ENCODE measurements around the gene NSMCE3.
"Not testable (repeated sequence)": the region's sequence is repeated elsewhere in the genome, so short reads cannot be mapped to it uniquely, and the experiment has no call there.

Gene NSMCE3

GRCh38 chr15:29268706-29269484 is 727 bp downstream of the NSMCE3 start:
- DNase-seq, result peak in 1 of 2 experiments; percentile 9

- no peak for DNase-seq
Observed at GRCh38 chr15:29266052-29266582, 3.5 kb downstream of the NSMCE3 start.

DNA sequence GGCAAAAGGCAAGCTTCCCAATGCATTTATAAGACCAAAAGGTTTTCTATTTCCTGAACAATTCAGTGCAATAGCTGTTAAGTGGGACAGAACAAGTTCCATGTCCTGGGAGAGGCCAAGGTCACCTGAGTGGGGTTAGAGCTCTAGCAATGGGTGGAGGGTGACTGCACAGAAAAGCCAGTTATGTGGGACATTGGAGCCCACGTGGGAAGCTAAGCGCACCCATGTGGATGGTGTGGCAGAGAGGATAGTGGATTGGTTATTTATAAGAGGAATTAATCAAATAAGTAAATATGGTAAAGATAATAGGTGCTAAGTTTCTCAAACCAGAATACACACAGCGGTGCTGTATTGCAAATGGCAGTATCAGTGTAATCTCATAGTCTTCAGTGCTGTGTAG is 6.3 kb downstream of the NSMCE3 start:
- no peak for DNase-seq

DNA sequence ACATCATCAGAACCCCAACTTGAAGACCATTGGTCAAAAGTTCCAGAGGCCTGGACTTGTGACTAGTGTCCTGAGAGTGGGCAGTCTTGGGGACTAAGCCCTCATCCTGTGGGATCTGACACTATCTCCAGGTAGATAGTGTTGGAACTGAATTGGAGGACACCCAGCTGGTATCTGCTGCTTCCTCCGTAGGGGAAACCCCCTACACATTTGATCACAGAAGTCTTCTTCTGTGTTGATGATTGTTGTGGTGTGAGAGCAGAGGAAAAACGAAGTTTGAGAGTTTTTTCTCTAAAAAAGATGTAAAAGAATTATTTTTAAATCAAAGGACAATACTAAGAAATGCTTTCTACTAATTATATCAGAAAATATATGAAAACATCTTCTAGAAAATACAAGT is 6.9 kb downstream of the NSMCE3 start:
- DNase-seq, result no peak

DNA sequence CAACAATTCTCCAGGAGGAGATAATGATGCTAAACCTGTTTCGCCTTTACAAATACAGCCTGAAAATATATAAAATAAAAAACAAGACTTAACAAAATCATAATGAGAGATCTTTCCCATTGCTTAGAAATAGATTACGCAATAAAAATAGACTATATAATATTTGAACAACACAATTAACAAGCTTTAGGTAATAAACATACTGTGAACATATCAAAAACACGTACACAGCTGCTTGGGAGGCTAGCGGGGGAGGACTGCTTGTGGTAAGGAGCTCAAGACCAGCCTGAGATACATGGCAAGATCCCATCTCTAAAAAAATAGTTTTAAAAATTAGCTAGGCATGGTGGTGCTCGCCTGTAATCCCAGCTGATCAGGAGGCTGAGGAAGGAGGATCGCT is 8.7 kb downstream of the NSMCE3 start:
- no peak for DNase-seq

- no peak for DNase-seq
Observed at GRCh38 chr15:29259233-29259632, 10.4 kb downstream of the NSMCE3 start.

DNA sequence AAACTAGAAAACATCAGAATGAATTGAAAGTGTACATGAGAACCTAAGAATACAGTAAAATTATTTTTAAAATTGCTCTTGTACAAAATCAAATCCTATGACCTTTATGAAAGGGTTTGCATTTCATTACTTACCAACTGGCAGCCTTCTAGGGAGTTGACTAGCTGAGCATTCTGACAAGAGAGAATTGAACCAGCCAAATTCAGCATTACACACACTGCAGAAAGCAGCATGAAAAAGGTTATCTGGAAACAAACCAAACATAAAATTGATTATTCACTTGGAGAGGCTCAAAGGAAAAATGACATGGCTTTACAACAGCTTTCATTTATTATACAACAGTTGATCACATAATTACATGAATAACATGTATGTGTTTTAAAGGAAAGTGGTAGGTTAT is 17.4 kb downstream of the NSMCE3 start:
- no peak for DNase-seq

DNA sequence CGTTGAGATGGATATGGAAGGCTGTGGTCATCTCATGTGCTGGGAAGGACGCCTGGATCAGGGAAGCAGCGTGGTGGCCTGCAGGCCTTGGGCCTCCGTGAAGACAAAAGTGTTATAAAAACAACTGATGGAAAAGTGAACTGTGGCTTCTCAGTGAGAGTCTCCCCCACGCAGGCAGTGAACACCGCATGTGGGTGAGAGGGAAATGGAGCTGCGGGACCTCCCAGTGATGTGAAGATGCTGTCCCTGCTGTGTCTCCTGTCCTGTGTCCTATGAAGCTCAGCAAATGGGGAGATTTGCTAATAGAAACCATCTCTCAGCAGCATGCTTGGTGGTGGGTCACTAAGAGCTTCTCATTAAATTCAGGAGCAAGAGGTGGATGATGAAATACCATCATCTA is 25.1 kb downstream of the NSMCE3 start:
- DNase-seq, result no peak

- no peak for DNase-seq
Observed at GRCh38 chr15:29244123-29244522, 25.5 kb downstream of the NSMCE3 start.

DNA sequence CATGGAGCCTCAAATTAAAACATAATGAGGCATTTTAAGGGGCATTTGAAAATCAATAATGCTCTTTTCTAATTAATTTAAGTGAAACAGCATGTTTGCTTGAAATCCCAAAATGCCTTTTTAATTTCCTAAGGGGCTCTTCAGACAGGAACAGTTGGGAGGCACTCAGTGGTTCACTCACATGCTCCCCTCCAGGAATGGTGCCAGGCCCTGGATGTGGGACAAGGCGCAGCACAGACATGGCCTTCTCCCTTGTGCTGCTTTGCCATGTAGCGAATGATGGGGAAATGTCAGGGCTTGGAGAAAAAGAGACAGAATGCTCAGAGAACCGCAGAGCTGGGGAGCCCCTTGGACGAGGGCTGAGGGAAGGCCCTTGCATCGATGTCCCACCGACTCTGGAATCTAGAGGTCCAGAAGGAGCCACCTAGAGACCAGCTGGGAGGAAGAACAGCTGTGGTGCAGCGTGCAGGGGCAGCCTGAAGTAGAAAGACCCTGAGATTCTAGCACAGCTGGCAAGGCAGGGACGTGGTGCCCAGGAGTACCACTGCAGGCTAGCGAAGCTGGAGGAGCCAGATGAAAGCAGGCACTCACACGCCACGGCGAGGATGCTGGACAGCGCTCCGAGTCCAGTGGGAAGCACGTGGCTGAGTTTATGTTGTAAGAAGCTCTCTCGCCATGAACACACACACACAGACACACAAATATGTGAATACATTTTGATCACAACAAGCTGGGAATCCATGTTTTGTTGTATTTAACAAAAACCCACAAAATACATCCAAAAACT is 27.0 kb downstream of the NSMCE3 start:
- no peak for DNase-seq

DNA sequence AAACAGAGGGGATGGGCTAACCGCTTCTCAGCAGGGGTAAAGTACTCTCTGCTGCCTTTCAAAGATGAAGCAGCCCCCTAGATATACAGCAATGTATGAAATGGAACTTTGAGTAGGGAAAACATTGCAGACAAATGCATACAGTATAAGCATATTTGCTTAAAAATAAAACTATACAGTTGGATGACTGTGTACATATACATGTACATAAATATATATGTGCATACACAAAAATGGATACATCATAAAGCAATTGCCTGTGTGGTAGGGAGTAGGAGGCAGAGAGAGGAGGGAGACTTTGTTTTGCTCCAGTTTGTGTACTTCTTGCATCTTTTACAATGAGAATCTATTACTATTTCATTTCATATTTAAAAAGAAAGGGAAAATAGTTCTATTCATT is 28.4 kb downstream of the NSMCE3 start:
- DNase-seq, result no peak

DNA sequence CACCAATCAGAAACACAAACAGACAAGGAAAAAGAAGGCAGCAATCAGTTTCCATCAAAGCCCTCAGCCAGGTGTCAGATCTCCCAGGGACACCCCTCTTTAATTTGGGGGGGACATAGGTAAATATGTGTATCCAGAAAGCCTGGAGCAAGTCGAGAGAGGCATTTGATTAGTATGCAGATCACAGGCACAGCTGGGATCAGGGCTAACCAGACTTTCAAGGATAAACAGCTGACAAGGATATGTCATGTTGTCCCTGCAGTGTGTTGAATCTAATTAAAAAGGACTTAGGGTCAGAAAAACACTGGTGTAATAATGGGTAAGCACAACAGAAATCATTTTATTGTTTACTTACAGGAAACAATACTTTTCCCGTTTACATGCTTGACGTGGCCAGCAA is 30.2 kb downstream of the NSMCE3 start:
- DNase-seq, result no peak

DNA sequence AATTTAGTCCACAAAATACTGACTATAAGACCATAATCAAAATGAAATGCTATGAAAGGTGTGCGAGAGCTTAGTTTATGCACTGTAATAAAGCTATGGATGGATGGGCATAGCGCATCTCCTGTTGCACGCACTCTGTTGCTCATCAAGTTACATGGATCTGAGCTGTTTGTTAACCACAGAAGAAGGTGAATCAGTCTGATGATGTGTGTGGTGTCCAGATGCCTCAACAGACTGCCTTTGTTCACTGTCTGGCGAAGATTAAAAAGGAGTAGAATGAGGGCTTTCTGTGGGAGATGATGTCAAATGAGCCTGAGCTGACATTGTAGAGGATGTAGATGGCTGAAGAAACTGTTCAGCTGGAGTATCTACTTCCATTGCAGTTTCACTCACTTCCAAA is 36.1 kb downstream of the NSMCE3 start:
- no peak for DNase-seq

GRCh38 chr15:29226436-29227208 is 43.0 kb downstream of the NSMCE3 start:
- DNase-seq, result peak; percentile 80 to 93

DNA sequence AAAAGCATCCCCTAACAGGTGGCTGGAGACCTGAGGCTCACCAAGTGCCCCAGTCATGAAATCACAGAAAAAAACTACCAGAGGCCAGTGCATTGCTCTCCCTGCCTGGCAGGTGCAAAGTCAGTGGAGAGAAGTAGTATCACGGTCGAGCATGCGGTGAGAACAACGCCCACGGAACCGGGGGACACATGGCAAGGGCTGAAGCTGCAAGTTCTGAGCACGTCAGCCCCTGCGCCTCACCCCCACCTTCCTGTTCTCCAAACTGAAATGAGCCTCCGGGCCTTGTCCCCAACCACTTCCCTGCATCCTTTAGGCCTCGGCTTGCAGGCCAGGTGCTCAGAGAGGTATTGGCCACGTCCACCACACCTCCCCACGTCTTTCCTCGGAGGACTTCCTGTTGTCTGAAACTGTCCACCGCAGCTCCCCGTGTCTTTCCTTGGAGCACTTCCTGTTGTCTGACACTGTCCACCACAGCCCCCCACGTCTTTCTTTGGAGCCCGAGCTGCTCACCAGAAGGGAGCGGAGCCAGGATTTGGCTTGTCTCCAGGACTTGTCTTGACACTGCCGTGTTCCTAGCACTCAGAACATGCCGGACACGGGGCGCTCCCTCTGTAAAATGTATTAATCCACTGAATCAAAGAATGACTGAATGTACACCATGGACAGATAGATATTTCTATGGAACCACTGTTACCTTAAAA is 43.9 kb downstream of the NSMCE3 start:
- peak; percentile 3 to 60 for DNase-seq

GRCh38 chr15:29224987-29225363 is 44.6 kb downstream of the NSMCE3 start:
- DNase-seq, result not testable (repeated sequence)

DNA sequence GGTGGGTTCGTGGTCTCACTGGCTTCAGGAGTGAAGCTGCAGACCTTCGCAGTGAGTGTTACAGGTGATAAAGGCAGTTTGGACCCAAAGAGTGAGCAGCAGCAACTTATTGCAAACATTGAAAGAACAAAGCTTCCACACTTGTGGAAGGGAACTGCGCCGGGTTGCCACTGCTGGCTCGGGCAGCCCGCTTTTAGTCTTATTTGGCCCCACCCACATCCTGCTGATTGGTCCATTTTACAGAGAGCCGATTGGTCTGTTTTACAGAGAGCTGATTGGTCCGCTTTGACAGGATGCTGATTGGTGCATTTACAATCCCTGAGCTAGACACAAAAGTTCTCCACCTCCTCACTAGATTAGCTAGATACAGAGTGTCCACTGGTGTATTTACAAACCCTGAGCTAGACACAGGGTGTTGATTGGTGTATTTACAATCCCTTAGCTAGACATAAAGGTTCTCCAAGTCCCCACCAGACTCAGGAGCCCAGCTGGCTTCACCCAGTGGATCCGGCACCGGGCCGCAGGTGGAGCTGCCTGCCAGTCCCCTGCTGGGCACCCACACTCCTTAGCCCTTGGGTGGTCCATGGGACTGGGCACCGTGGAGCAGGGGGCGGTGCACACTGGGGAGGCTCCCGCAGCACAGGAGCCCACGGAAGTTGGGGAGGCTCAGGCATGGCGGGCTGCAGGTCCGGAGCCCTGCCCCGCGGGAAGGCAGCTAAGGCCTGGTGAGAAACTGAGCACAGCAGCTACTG is 45.2 kb downstream of the NSMCE3 start:
- not testable (repeated sequence) for DNase-seq

DNA sequence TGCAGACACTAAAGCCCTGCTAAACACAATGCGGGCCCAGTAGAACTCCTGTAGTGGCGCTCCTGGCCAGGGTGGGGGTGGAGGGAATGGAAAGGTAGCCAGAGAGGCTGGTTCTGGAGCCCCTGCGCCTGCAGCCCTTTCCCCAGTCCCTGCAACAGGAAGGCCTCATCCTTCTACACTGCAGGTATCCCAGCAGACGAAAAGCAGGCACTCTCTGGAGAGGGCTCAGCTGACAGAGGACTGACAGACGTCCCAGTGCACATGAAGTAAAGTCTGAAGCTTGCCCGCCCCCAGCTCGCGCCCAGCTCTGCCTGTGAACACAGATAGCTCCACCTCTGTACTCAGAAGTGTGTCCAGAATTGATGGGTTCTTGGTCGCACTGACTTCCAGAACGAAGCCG is 46.0 kb downstream of the NSMCE3 start:
- no peak for DNase-seq

DNA sequence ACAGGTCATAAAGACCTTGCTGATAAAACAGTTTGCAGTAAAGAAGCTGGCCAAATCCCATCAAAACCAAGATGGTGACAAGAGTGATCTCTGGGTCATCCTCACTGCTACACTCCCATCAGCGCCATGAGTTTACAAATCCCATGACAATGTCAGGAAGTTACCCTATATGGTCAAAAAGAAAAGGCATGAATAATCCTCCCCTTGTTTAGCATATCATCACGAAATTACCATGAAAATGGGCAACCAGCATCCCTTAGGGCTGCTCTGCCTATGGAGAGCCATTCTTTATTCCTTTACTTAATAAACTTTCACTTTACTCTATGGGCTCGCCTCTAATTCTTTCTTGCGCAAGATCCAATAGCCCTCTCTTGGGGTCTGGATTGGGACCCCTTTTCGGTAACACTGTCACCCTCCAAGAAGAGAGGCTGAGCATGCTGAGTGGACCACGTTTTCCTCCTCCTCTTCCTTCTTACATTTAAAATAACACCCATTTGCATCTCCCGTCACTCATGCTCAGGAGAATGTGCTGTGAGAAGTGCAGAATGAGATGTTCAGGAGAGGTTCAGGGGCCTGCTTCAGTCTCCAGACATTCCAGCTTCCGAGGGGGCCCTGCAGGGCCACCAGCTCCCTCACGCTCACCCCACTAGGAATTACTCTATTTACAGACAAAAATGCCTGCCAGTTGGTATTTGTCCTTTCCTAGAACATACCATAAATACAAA is 47.3 kb downstream of the NSMCE3 start:
- DNase-seq, result no peak

GRCh38 chr15:29220852-29221251 is 48.8 kb downstream of the NSMCE3 start:
- no peak for DNase-seq

DNA sequence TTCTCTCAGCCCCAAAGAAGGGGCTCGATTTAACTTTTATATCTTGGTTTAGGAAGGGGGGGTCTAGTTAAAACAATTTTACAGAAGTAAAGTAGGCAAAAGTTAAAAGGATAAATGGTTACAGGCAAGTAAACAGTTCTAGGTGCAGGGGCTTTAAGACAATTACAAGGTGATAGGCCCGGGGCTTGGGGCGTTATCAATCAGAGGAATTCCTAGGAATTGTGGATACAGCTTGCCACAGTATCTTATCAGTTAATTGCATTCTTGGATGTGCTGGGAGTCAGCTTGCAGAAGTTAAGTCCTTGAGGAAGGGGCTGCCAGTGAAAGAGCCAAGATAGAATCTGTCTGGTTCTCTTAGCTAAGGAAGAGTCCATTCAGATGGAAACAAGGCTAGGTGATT is 52.7 kb downstream of the NSMCE3 start:
- no peak for DNase-seq

Data from NCI-H2081 (cell line).